Stomach (tissue), 4 donors: ENCODE measurements around the gene LCA5.

Experiments used
- POLR2A ChIP-seq, 4 donors: fragments of 450-650 bp; IDR thresholded peaks; one replicate each; pipeline ENCODE4 v1.6.1; 2016; ENCODE audit warnings: antibody characterized with exemption in 4 of 4, control low read depth in 2 of 4, mild to moderate bottlenecking in 1 of 4, moderate library complexity in 1 of 4
- TF ChIP-seq, protein P1 (sequence below), 7 experiments: fragments of 450-650 bp in 4 of 7; fragments of 200-600 bp in 3 of 7; sonication (generic) in 3 of 7; IDR thresholded peaks; one replicate each; pipeline ENCODE4 v1.5.1; 2016 to 2019; ENCODE audit warnings: antibody characterized with exemption in 7 of 7, control low read depth in 2 of 7, mild to moderate bottlenecking in 1 of 7

DNA sequence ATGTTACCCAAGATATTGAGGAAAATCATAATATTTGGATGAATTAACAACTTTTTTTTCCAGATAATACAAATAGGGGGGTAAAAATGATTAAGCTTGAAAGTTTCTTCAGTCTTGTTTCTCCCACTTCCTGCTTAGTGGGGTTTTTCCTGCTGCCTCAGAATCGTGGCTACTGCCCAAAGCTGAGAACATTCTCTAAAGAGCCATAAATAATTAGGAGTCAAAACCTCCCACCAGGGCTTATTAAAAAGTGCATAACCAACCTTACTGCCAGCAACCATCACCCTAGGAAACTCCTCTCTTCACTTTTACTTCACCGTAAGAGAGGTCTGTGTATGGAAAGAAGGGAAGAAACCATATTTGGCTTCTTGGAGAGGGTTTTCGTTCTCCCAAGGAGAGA lies 9.0 kb upstream of the LCA5 start:
- TF ChIP-seq, protein P1, sequence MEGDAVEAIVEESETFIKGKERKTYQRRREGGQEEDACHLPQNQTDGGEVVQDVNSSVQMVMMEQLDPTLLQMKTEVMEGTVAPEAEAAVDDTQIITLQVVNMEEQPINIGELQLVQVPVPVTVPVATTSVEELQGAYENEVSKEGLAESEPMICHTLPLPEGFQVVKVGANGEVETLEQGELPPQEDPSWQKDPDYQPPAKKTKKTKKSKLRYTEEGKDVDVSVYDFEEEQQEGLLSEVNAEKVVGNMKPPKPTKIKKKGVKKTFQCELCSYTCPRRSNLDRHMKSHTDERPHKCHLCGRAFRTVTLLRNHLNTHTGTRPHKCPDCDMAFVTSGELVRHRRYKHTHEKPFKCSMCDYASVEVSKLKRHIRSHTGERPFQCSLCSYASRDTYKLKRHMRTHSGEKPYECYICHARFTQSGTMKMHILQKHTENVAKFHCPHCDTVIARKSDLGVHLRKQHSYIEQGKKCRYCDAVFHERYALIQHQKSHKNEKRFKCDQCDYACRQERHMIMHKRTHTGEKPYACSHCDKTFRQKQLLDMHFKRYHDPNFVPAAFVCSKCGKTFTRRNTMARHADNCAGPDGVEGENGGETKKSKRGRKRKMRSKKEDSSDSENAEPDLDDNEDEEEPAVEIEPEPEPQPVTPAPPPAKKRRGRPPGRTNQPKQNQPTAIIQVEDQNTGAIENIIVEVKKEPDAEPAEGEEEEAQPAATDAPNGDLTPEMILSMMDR (IDR thresholded peaks at IDR 0.05), result no peak
- TF ChIP-seq POLR2A (IDR thresholded peaks at IDR 0.05), result no peak
